RWPE2 (cell line): ENCODE data around the gene DCAF10.
A peak's percentile ranks its signal among the peaks of the same experiment; 100 is the strongest.
"Not testable (repeated sequence)": the region's sequence is repeated elsewhere in the genome, so short reads cannot be mapped to it uniquely, and the experiment has no call there.

Experiments
- ATAC-seq: fragments of 200-7000 bp; cut with Tn5 transposase; 3 replicates; pipeline ENCODE4 v1.9.1; 2021; ENCODE audit warnings: low read depth
- DNase-seq: peaks from one replicate; pipeline ENCODE4 v3.0.0-alpha.2; 2020; ENCODE audit warnings: low spot score
- H3K27ac ChIP-seq: fragments of 450-650 bp; 2 replicates; pipeline ENCODE4 v1.5.1; 2017; ENCODE audit warnings: mild to moderate bottlenecking; ENCODE audit not compliant: poor library complexity, severe bottlenecking
- H3K27me3 ChIP-seq: fragments of 250-450 bp; sonication (Bioruptor Pico); 2 replicates; pipeline ENCODE4 v1.5.1; 2021; ENCODE audit warnings: mild to moderate bottlenecking, moderate library complexity; ENCODE audit not compliant: insufficient read depth, poor library complexity, severe bottlenecking
- H3K36me3 ChIP-seq: fragments of 250-450 bp; sonication (Bioruptor Pico); 2 replicates; pipeline ENCODE4 v1.5.1; 2020; ENCODE audit warnings: low read depth, mild to moderate bottlenecking, moderate library complexity
- H3K4me1 ChIP-seq: fragments of 250-450 bp; sonication (Bioruptor Pico); 2 replicates; pipeline ENCODE4 v1.5.1; 2021; ENCODE audit warnings: mild to moderate bottlenecking, moderate library complexity; ENCODE audit not compliant: insufficient read depth, poor library complexity, severe bottlenecking
- H3K4me3 ChIP-seq: fragments of 250-450 bp; sonication (Bioruptor Pico); 2 replicates; pipeline ENCODE4 v1.5.1; 2021; ENCODE audit warnings: mild to moderate bottlenecking, moderate library complexity; ENCODE audit not compliant: severe bottlenecking
- H3K9me3 ChIP-seq: fragments of 250-450 bp; sonication (Bioruptor Pico); 2 replicates; pipeline ENCODE4 v1.5.1; 2021; ENCODE audit warnings: mild to moderate bottlenecking, moderate library complexity; ENCODE audit not compliant: severe bottlenecking
- TF ChIP-seq, protein P1 (sequence below): fragments of 450-650 bp; IDR thresholded peaks from one replicate; pipeline ENCODE4 v1.5.1; 2017; ENCODE audit warnings: mild to moderate bottlenecking, moderate library complexity; ENCODE audit not compliant: poor library complexity, severe bottlenecking

The DCAF10 gene

DNA sequence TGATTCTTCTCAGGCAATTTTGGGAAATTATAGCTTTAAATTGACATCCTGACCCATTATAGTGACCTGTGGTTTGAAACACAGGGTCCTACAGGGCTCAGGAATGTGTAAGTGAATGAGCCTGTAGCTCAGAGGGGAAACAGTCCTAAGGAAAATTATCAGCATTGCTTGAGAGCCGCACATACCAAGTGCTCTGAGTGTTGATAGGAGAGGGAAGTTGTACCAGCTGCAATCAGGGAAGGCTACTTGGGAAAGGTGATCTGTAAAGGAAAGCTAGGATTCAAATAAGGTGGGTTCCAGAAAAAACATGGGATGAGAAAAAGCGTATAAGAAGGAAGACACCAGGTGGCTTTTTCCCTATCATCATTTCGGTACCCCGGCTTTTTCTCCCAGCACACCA lies 107.7 kb downstream of the DCAF10 start:
- TF ChIP-seq, protein P1, sequence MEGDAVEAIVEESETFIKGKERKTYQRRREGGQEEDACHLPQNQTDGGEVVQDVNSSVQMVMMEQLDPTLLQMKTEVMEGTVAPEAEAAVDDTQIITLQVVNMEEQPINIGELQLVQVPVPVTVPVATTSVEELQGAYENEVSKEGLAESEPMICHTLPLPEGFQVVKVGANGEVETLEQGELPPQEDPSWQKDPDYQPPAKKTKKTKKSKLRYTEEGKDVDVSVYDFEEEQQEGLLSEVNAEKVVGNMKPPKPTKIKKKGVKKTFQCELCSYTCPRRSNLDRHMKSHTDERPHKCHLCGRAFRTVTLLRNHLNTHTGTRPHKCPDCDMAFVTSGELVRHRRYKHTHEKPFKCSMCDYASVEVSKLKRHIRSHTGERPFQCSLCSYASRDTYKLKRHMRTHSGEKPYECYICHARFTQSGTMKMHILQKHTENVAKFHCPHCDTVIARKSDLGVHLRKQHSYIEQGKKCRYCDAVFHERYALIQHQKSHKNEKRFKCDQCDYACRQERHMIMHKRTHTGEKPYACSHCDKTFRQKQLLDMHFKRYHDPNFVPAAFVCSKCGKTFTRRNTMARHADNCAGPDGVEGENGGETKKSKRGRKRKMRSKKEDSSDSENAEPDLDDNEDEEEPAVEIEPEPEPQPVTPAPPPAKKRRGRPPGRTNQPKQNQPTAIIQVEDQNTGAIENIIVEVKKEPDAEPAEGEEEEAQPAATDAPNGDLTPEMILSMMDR, result no peak
- Histone ChIP-seq H3K9me3 (no peaks in the 10 kb centered on the region), H3K27me3 (no peaks in the 10 kb centered on the region), H3K36me3 (no peaks in the 10 kb centered on the region), H3K27ac (no peak overlapping the region), H3K4me3 (no peak overlapping the region), H3K4me1 (peaks cover 9% of the 10 kb centered on the region)
- DNase-seq, result no peak
- ATAC-seq, result no peak

GRCh38 chr9:37908698-37909186 lies 108.1 kb downstream of the DCAF10 start:
- DNase-seq, result peak; percentile 29
- no peak overlapping the region for H3K4me3 ChIP-seq
- TF ChIP-seq, protein P1, result no peak
- H3K9me3 ChIP-seq, result no peaks in the 10 kb centered on the region
- peaks cover 9% of the 10 kb centered on the region for H3K4me1 ChIP-seq
- no peak for ATAC-seq
- H3K27ac ChIP-seq, result no peak overlapping the region
- H3K27me3 ChIP-seq, result no peaks in the 10 kb centered on the region
- no peaks in the 10 kb centered on the region for H3K36me3 ChIP-seq

DNA sequence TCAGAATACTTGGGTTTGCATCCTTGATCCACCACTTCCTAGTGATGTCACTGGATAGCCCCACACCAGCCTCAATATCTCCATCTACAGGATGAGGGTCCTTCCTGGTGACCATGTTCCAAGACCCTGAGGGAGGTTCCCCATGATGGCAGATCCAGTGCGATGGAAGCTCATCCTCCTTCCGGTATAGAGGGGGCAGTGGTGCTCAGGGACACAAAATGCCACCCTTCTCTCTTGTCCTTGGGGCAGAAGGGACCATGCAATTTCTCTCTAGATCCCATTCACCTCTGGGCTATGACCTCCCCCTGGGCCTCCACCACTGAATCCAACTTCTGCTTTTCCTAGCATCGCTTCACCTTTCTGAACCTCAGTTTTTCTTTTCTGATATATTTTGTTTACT lies 108.7 kb downstream of the DCAF10 start:
- TF ChIP-seq, protein P1, result no peak
- Histone ChIP-seq H3K27ac (no peak overlapping the region), H3K36me3 (no peaks in the 10 kb centered on the region), H3K4me1 (peaks cover 9% of the 10 kb centered on the region), H3K4me3 (no peak overlapping the region), H3K27me3 (no peaks in the 10 kb centered on the region), H3K9me3 (no peaks in the 10 kb centered on the region)
- no peak for ATAC-seq
- peak; percentile 9 for DNase-seq

- peak; percentile 2 for DNase-seq
- H3K27ac ChIP-seq, H3K4me1 ChIP-seq, H3K27me3 ChIP-seq, H3K9me3 ChIP-seq, ATAC-seq, H3K4me3 ChIP-seq, H3K36me3 ChIP-seq: not testable (repeated sequence)
These were observed 109.2 kb downstream of the DCAF10 start for GRCh38 chr9:37909836-37910235.

- peak; percentile 2 for DNase-seq
- no peaks in the 10 kb centered on the region for H3K36me3 ChIP-seq
These were observed 109.7 kb downstream of the DCAF10 start for GRCh38 chr9:37910271-37910670.

More at GRCh38 chr9:37910271-37910670, 109.7 kb downstream of the DCAF10 start:
- TF ChIP-seq, protein P1, result no peak
- Histone ChIP-seq H3K27me3 (no peaks in the 10 kb centered on the region), H3K4me3 (no peak overlapping the region), H3K4me1 (peaks cover 4% of the 10 kb centered on the region), H3K9me3 (no peaks in the 10 kb centered on the region), H3K27ac (no peak overlapping the region)
- ATAC-seq, result no peak
